Measurements from ENCODE around the gene MEI1.

MEI1 gene

DNA sequence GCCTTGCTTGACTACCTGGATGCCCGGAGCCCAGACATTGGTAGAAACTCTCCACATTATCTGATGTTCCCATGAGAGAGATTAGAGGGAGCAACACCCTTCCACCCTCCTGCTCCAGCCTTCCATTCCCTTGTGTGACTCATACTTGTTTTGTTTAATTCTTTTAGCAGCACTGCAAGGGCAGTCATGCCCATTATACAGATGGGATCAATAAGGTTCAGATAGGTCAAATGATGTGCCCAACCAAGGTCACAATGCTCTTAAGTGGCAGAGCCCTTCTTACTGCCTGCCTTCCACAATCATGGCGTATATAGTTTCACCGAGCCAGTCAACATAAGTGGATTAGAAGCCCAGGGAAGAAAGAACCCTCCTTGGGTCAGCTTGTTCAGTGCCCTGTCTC, 94.6 kb downstream of the MEI1 start:
- DNase-seq: no peak
- H3K36me3 Mint-ChIP-seq: peaks cover 55% of the 10 kb centered on the region
- H3K27ac Mint-ChIP-seq: no peak overlapping the region
- CTCF ChIA-PET: no interaction called here
- no peaks in the 10 kb centered on the region for H3K9me3 Mint-ChIP-seq
- H3K27me3 Mint-ChIP-seq: no peaks in the 10 kb centered on the region
- no peak overlapping the region for H3K4me3 Mint-ChIP-seq
- H3K4me1 Mint-ChIP-seq: no peaks in the 10 kb centered on the region

DNA sequence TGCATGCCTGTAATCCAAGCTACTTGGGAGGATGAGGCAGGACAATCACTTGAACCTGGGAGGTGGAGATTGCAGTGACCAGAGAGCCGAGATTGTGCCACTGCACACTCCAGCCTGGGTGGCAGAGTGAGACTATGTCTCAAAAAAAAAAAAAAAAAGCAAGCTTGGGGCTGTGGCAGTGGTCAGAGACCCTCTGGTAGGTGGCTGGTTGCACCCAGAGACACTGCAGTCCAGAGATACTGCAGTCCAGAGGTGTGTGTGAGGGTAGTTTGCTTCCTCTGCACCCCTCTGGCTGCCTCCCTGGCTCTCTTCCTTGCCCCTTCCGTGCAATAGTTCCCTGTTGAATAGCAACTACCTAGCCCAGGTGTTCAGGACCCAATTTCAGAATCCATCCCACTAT, 99.4 kb downstream of the MEI1 start:
- Mint-ChIP-seq H3K27ac (no peak overlapping the region), H3K4me3 (no peak overlapping the region), H3K4me1 (peaks cover 32% of the 10 kb centered on the region), H3K36me3 (peaks cover 34% of the 10 kb centered on the region), H3K27me3 (no peaks in the 10 kb centered on the region), H3K9me3 (no peaks in the 10 kb centered on the region)
- CTCF ChIA-PET: interaction anchor here (1.1 to 5.7 kb wide), 3 partner anchors 15 to 101 kb away, joined by 6 to 31 read pairs (median 8); partner anchors contain the start of gene MEI1
- DNase-seq: no peak

- Mint-ChIP-seq H3K4me3 (peak overlapping the region; percentile 86), H3K27ac (peak overlapping the region; percentile 97), H3K9me3 (no peaks in the 10 kb centered on the region), H3K27me3 (no peaks in the 10 kb centered on the region), H3K36me3 (peaks cover 29% of the 10 kb centered on the region), H3K4me1 (peaks cover 42% of the 10 kb centered on the region)
- no peak for DNase-seq
- CTCF ChIA-PET: interaction anchor here (0.8 to 5.7 kb wide), 9 partner anchors 16 to 135 kb away, joined by 3 to 31 read pairs (median 6); partner anchors contain the start of gene MEI1
Measured at GRCh38 chr22:41799486-41800347, 100.4 kb downstream of the MEI1 start.

DNA sequence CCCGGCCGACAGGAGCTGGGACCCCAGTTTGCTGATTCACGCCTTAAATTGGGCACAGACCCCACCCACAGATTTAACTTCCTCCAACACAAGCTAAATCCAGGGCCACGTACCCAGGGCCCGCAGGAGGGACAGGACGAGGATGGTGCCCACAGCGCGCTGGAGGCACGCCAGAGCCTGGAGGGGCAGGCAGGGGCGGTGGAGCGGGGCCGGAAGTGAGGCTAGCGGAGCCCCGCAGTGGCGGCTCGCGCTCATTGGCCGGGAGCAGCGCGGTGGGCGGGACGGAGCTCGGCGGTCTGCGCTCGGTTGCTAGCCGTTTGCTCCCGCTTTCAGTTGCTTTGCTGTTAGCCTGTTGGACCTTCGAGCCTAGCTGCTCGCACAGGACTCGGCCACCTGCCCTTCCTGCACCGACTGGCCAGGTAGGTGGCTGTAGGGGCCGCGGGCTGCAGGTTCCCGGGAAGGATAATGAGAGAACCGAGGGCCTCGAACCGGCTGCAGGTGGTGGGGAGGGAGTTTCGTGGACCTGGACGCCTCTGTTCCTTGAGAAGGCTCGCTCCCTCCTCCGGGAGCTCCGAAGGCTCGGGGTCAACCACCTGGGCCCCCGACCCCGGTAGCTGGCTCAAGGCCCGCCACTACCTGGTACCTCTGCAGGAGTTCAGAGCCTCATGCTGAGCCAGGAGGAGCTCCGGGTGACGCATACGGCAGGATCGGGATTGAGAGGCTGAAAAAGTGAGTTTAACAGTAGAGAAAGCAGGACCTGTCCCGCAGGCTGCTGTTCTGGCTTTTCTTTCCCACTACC, 101.2 kb downstream of the MEI1 start, which contains the start of gene CCDC134:
Gene CCDC134, plus strand, starts transcription at position 332 of the 799 bp plus-strand sequence. CDS start 8,212 bp downstream, outside the sequence.
- Mint-ChIP-seq H3K4me3 (peak within 1 kb of the TSS; percentile 86), H3K27me3 (no peaks in the 10 kb centered on the region), H3K36me3 (peaks cover 21% of the 10 kb centered on the region), H3K9me3 (no peaks in the 10 kb centered on the region), H3K27ac (peak within 1 kb of the TSS; percentile 97), H3K4me1 (peaks cover 48% of the 10 kb centered on the region)
- CTCF ChIA-PET: interaction anchor here (0.5 to 5.7 kb wide), 12 partner anchors 18 to 606 kb away, joined by 3 to 31 read pairs (median 4); partner anchors contain the start of gene MEI1
- peak; percentile 95 for DNase-seq

DNA sequence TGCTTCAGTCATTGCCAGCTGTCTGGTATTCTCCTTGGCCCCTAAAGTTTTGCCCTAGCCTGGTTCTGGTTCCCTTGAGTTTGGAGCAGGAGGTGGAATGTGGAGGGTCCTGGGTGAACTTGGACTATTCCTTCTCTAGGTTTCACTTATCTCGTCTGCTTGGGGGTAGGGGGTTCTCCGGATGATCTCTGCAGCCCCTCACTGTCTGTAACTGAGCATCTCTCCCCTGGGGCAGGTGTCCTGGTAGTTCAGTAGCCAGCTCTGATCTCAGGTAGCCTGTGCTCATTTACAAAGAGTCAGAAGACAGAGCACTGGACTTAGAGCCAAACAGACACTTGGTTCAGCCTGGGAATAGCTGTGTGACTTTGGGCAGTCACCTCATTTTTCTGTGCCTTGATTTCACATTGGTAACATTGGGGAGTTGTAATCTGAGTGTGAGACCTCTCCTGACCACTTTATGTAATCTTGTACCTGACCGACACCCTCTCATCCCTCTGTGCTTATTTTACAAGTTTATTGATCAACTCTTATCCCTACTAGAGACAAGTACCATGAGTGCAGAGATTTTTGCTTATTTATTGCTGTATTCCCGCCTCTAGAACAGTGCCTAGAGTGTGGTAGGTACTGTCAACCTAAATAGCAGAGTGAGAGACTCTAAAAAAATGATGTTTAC, 102.0 kb downstream of the MEI1 start:
- Mint-ChIP-seq H3K4me1 (peaks cover 50% of the 10 kb centered on the region), H3K4me3 (peak overlapping the region; percentile 86), H3K36me3 (peaks cover 18% of the 10 kb centered on the region), H3K27ac (peak overlapping the region; percentile 97), H3K9me3 (no peaks in the 10 kb centered on the region), H3K27me3 (no peaks in the 10 kb centered on the region)
- CTCF ChIA-PET: interaction anchor here (1.0 to 5.7 kb wide), 9 partner anchors 19 to 140 kb away, joined by 3 to 31 read pairs (median 5); partner anchors contain the start of gene MEI1
- no peak for DNase-seq

DNA sequence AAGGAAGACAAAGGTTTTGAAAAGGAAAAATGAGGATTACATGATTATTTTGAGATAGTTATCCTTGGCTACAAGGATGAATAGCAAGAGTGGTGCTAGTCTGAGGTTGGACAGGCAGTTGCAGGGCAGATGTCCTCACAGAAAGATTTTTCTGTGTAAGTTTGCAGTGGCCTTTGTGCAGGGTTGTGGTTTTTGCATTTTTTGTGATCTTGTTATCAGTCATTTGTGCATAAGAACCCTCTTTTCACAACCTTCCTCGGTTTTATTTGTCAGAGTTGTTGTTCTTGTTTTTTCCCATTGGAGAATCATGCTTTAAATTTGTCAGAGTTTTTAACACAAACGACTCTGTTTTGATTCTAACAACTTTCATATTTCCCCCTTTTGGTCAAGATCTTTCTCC, 102.6 kb downstream of the MEI1 start:
- no peak for DNase-seq
- Mint-ChIP-seq H3K4me3 (peak overlapping the region; percentile 86), H3K36me3 (peaks cover 18% of the 10 kb centered on the region), H3K27me3 (no peaks in the 10 kb centered on the region), H3K27ac (peak overlapping the region; percentile 33), H3K4me1 (peaks cover 50% of the 10 kb centered on the region), H3K9me3 (no peaks in the 10 kb centered on the region)
- CTCF ChIA-PET: interaction anchor here (1.5 to 5.7 kb wide), 3 partner anchors 56 to 139 kb away, joined by 4 to 31 read pairs (median 7); partner anchors contain the start of gene MEI1

GRCh38 chr22:41805639-41806038, 106.3 kb downstream of the MEI1 start:
- DNase-seq: no peak
- Mint-ChIP-seq H3K36me3 (peaks cover 32% of the 10 kb centered on the region), H3K4me3 (no peak overlapping the region), H3K27ac (no peak overlapping the region), H3K9me3 (no peaks in the 10 kb centered on the region), H3K27me3 (no peaks in the 10 kb centered on the region), H3K4me1 (peaks cover 38% of the 10 kb centered on the region)
- CTCF ChIA-PET: interaction anchor here (1.2 to 1.4 kb wide), 2 partner anchors 51 to 59 kb away, joined by 3 to 5 read pairs; no protein-coding TSS in a partner anchor

GRCh38 chr22:41808400-41808799, 109.1 kb downstream of the MEI1 start:
- Mint-ChIP-seq H3K36me3 (peaks cover 23% of the 10 kb centered on the region), H3K4me3 (no peak overlapping the region), H3K4me1 (peaks cover 19% of the 10 kb centered on the region), H3K27me3 (no peaks in the 10 kb centered on the region), H3K27ac (no peak overlapping the region), H3K9me3 (no peaks in the 10 kb centered on the region)
- DNase-seq: no peak
- CTCF ChIA-PET: interaction anchor here (0.8 kb wide), 1 partner anchor 111 kb away, joined by 5 read pairs; no protein-coding TSS in a partner anchor

DNA sequence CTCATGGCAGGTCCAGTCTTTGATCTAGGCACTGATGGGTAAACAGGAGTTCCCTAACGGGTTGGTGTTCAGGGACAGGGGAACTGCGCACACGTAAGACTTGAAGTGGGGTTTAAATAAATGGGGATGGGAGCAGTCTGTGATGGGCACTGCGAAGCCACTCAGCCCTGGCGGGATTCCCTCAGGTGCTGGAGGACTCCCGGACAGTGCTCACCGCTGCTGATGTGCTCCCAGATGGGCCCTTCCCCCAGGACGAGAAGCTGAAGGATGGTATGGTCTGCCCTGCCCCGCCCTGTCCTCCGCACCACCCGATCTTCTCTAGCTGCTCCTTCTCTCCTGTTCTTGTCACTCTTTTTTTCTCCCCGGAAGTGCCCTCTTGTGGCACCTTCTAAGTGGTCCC, 110.7 kb downstream of the MEI1 start:
- CTCF ChIA-PET: no interaction called here
- Mint-ChIP-seq H3K9me3 (no peaks in the 10 kb centered on the region), H3K27ac (peak overlapping the region; percentile 21), H3K4me3 (no peak overlapping the region), H3K27me3 (no peaks in the 10 kb centered on the region), H3K36me3 (peaks cover 23% of the 10 kb centered on the region), H3K4me1 (peaks cover 5% of the 10 kb centered on the region)
- DNase-seq: no peak

- no peak overlapping the region for H3K27ac Mint-ChIP-seq
- DNase-seq: no peak
- H3K9me3 Mint-ChIP-seq: no peaks in the 10 kb centered on the region
- H3K4me3 Mint-ChIP-seq: no peak overlapping the region
- H3K27me3 Mint-ChIP-seq: no peaks in the 10 kb centered on the region
- H3K4me1 Mint-ChIP-seq: no peaks in the 10 kb centered on the region
- CTCF ChIA-PET: interaction anchor here (0.7 to 0.9 kb wide), 2 partner anchors 10 to 43 kb away, joined by 3 read pairs; no protein-coding TSS in a partner anchor
- peaks cover 29% of the 10 kb centered on the region for H3K36me3 Mint-ChIP-seq
Measured at GRCh38 chr22:41812805-41813545, 113.7 kb downstream of the MEI1 start.

DNA sequence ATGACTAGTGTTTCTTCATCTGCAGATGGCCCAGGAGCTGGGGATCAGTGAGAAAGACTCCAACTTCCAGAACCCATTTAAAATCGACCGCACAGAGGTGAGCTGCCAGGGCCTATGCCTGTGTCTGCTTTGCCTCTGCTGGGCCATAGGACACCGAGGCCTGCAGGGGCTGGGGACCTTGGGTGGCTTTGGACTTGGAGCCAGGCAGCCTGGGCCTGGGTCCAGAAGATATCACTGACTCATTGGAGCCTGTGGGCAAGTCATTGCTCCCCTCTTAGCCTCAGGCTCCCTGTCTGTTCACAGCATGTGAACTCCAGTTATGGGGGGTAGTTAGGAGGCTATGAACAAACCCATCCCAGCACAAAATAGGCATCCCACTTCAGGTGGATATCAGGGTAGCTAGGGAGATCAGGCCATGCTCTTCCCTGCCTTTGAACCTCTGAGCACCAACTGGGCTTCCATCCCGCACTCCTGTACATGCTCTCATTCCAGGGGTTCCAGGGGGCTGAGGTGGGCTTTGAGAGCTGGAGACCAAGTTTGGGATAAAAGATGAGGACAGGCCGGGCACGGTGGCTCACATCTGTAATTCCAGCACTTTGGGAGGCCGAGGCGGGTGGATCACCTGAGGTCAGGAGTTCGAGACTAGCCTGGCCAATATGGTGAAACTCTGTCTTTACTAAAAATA, 114.6 kb downstream of the MEI1 start:
- Mint-ChIP-seq H3K4me3 (no peak overlapping the region), H3K27me3 (no peaks in the 10 kb centered on the region), H3K9me3 (no peaks in the 10 kb centered on the region), H3K27ac (no peak overlapping the region), H3K36me3 (peaks cover 23% of the 10 kb centered on the region), H3K4me1 (no peaks in the 10 kb centered on the region)
- CTCF ChIA-PET: interaction anchor here (0.7 kb wide), 1 partner anchor 66 kb away, joined by 3 read pairs; no protein-coding TSS in a partner anchor
- no peak for DNase-seq

- Mint-ChIP-seq H3K4me3 (no peak overlapping the region), H3K4me1 (no peaks in the 10 kb centered on the region), H3K27ac (no peak overlapping the region), H3K27me3 (no peaks in the 10 kb centered on the region), H3K9me3 (no peaks in the 10 kb centered on the region), H3K36me3 (peaks cover 19% of the 10 kb centered on the region)
- DNase-seq: no peak
- CTCF ChIA-PET: interaction anchor here (1.2 kb wide), 1 partner anchor 119 kb away, joined by 4 read pairs; no protein-coding TSS in a partner anchor
Measured at GRCh38 chr22:41815716-41816115, 116.4 kb downstream of the MEI1 start.

Measured in activated naive CD4-positive, alpha-beta T cell treated with anti-CD3 and anti-CD28 coated beads, Interleukin-2, amount 10 ng/mL, durations not matched to agents 7 days and 5 days (primary cell).